GM18505 (cell line): Measurements from ENCODE around the gene ADPRS.

Experiments used
- ATAC-seq: cut with Tn5 transposase; IDR thresholded peaks from one replicate; pipeline ENCODE4 v1.9.1; 2021; ENCODE audit not compliant: unreplicated experiment
- POLR2A ChIP-seq: IDR thresholded peaks from 4 replicates; pipeline ENCODE4 v1.6.1; 2011; ENCODE audit warnings: borderline replicate concordance; ENCODE audit not compliant: insufficient read depth, insufficient read length; ENCODE audit errors: extremely low read depth

ADPRS gene

DNA sequence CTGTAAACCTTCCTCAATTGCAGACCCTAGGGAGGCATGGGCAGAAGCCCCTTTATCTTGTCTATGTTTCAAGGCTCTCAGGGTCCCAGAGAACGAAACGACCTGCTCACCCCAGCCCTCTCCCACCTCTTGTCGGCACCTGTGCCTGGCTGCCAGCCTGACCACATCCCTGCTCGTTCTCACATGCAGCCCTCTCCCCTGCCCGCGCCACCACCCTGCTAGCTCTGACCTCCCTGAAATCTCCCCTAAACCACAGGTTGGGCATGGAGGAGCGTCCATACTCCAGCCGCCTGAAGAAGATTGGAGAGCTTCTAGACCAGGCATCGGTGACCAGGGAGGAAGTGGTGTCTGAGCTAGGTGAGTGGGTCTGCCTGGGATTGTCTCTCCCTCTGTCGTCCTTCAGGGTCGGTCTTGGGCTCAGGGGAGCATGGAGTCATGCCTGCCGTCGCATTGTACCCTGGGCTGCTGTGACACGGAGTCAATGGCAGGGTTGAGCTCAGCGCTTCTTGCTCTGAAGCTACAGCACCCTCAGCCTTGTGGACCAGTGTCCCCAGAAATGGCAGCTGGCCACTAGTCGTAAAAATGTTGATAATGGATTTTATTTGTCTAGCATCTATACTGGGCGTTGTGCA, 3.6 kb downstream of the ADPRS start:
- no peak for TF ChIP-seq POLR2A
- ATAC-seq: no peak

- no peak for ATAC-seq
- no peak for TF ChIP-seq POLR2A
Observed at GRCh38 chr1:36092798-36093185, 4.1 kb downstream of the ADPRS start.

DNA sequence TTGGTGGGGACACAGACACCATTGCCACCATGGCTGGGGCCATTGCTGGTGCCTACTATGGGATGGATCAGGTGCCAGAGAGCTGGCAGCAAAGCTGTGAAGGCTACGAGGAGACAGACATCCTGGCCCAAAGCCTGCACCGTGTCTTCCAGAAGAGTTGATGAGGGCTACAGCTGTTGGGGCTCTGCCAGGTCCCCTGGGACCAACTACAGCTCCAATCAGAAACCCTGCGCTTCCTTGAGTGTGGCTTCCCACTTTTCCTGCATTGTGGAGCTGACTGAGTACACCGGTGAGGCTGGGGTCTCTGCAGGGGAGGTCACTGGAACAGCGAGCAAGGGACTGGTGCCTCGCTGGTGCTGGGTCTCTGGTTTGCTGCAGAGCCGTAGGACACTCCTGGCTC, 4.5 kb downstream of the ADPRS start:
- TF ChIP-seq POLR2A: no peak
- no peak for ATAC-seq

DNA sequence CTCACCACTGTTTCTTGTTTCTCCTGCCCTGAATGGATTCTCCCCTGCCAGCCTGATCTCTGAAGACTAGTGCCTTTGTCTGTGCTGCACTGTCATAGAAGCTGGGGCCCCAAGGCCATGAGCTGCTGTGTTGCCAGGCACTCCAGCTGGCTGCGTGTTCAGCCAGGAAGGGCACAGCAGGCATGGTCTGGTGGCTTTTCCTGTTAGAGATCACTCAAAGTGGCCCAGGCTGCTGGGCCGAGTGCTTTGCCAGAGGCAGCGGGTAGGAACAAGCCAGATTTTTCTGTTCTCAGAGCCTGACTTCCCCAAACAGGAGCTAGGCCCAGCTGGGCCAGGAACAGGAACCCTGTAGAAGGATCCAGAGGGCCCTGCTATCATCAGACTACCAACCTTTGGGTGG, 5.2 kb downstream of the ADPRS start:
- no peak for ATAC-seq
- no peak for TF ChIP-seq POLR2A

- no peak for TF ChIP-seq POLR2A
- no peak for ATAC-seq
Observed at GRCh38 chr1:36094621-36095061, 5.9 kb downstream of the ADPRS start.

- TF ChIP-seq POLR2A: no peak
- ATAC-seq: no peak
Observed at GRCh38 chr1:36095760-36096405, 7.2 kb downstream of the ADPRS start.

DNA sequence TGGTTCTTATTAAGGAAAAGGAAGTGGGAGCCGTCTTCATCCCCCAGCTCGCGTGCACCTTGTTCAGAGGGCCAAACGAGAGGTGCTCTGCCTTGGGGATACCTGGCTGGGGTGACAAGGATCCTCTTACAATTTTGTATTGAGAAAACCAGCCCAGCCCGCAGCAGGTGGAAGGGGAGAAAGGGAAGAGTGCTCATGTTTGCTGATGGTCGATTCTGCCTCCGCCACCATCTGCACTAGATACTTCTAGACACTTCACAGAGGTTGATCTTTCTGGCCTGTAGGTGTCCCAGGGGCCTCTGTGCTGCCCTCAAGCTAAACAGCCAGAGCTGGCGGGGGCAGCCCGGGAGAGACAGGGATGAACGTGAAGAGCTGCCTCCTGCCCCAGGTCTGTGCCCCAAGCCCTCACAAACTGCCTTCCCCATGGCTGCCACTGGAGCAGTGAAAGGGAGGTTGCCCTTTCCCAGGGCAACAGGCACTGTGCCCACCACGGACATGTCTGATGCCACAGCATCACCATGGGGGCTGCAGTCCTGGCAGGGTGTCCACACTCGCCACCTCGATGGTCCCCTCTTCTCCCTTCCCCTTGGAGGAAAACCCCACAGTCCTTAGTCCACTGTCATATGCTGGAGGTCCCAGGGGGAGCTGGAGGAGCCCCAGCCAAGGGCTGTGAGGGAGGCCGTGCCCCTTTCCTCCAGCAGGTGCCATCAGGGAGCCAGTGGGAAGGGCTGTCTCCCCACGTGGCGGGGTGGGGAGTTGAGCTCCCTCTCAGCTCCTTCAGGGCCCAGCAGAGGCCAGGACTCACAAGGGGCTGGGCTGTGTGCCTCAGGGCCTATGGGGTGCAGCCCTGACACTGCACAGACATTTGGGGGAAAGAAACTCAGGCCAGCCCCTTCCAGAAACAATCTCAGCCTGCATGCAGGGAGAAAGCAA, 8.1 kb downstream of the ADPRS start:
- no peak for ATAC-seq
- peak; percentile 13 for TF ChIP-seq POLR2A

GRCh38 chr1:36097693-36098585, 9.2 kb downstream of the ADPRS start:
- TF ChIP-seq POLR2A: no peak
- no peak for ATAC-seq

DNA sequence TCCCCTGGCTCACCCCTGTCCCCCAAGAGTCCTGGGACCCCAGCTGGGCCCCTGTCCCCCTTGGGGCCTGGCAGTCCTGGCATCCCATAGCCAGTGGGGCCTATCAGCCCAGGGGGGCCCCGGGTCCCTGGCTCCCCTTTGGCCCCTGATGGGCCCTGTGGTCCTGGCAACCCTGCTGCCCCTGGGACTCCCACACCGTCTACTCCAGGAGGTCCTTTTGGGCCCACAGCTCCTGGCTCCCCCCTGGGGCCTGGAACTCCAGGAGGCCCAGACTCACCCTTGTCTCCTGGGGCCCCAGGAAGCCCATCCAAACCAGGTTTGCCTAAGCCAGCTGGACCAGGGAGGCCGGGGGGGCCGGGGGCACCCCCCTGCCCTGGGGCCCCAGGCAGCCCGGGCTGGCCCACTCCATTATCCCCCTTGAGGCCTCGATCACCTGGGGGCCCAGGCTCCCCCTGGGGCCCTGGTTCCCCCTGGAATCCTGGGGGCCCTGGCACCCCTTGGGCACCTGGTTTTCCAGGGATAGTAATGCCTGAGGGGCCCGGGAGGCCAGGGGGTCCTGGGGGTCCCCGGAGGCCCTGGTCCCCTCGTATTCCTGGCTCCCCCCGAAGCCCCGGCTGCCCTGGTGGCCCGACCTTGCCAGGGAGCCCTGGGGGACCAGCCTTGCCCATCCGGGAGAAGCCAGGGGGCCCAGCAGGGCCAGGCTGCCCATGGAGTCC, 10.1 kb downstream of the ADPRS start:
- TF ChIP-seq POLR2A: no peak
- no peak for ATAC-seq

DNA sequence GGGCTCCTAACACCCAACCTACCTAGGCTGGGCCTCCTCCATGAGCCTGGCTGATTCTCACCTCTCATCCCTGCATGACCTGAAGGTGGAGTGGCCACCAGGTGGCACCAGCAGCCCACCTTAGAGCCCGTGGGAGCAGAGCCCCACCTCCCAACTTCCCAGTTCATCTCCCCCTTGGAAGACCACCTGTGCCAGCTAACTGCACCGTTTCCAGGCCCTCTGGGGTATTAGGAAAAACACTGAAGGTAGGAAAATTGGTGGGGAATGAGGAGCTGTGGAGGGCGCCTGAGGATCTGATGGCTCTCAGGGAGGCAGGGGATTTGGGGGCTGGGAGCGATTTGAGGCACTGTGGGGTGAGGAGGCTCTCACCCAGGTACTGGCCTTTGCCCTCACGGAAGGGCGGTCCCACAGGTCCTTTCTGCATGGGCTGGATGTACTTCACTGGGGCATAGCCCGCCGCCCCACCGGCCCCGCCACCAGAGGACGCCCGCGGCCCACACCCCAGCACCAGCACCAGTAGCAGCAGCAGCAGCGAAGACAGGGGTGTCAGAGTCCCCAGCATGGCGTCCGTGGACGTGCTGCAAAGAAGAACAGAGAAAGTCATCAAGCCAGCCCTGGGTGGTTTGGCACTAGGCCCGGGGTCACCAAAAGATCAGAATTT, 11.1 kb downstream of the ADPRS start:
- TF ChIP-seq POLR2A: no peak

DNA sequence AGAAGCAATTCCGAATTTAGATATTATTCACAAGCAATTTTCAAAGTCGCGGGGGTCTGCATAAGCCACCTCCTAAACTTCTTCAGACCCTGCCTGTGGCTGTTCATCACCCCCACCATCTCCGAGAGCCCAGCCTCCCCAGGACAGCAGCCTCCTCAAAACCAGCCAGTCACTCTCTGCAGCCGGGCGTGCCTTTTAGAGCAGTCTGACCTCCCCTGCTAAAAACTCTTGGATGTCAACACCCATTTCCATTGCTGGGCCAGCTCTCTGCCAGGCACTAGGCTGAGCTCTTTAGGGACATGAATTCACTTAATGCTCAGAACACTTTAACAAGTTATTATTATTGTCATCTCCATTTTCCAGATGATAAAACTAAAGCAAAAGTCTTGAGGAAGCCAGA, 11.7 kb downstream of the ADPRS start:
- no peak for TF ChIP-seq POLR2A
- ATAC-seq: no peak

More for the DNA sequence above, 11.1 kb downstream of the ADPRS start:
- ATAC-seq: no peak

DNA sequence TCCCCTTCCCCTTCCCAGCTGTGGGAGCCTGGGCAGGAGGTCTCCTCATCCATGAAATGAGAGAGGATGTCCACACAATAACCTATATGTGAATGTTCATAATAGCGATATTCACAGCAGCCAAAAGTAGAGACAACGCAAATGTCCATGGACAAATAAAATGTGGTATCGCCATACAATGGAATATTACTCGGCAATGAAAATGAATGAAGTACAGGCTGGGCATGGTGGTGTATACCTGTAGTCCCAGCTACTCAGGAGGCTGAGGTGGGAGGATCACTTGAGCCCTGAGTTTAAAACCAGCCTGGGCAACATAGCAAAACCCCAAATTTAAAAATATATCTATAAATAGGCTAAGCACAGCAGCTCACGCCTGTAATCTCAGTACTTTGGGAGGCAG, 12.9 kb downstream of the ADPRS start:
- no peak for TF ChIP-seq POLR2A
- no peak for ATAC-seq
